Epithelial cell of esophagus (primary cell): ENCODE measurements around the gene PSMB2.

Experiments used
- DNase-seq: peaks from one replicate; pipeline ENCODE4 v3.0.0; 2010; ENCODE audit warnings: low read depth
- H3K4me3 ChIP-seq: 2 replicates; pipeline ENCODE4 v1.5.1; 2011; ENCODE audit warnings: mild to moderate bottlenecking, low read length, control low read depth
- TF ChIP-seq, protein P1 (sequence below): IDR thresholded peaks from 2 replicates; pipeline ENCODE4 v1.5.1; 2011; ENCODE audit warnings: low read depth, mild to moderate bottlenecking, low read length, control low read depth, inconsistent platforms; ENCODE audit not compliant: insufficient read depth; ENCODE audit errors: missing control alignments

PSMB2 gene

DNA sequence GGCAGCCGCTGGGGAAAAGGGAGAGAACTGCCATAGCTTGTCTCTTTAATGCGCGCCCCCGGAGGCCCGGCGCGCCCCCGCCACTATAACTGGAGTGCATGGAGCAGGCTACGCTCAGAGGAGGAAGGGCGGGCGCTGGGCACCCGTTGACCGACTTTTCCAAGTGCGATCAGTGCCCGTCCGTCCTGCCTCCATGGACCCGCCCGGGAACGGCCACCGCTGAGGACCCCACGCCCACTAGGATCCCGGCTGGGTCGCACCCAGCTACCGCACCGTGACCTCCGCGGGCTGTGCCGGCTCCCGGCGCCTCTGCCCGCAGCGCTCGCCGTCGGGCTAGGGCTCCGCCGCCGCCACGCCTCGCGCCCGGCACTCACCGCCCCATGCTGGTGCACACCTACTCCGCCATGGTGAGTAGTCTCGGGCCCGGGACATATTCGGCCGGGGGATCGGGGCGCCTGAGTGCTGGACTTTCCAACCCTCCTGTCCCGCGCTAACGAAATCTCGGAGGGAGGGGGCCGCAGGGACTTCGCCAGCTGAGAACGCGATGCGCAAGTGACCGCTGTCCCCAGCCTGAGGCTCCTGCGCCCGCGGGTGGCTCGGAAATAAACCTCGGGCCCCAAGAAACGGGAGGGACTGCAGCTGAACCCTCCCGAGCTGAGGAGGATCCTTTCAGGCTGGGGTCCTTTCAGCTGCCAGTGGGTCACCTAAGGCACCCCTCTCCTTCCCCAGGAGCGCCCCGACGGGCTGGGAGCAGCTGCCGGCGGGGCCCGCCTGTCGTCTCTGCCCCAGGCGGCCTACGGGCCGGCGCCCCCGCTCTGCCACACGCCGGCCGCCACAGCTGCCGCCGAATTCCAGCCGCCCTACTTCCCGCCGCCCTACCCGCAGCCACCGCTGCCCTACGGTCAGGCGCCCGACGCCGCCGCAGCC lies 67.9 kb downstream of the PSMB2 start, which contains the start of gene TFAP2E:
Gene TFAP2E (plus strand): TSS at position 117 of the 927 bp plus-strand sequence. CDS start 264 bp downstream, at position 381.
- H3K4me3 ChIP-seq: peak within 1 kb of the TSS; percentile 48
- TF ChIP-seq, protein P1, sequence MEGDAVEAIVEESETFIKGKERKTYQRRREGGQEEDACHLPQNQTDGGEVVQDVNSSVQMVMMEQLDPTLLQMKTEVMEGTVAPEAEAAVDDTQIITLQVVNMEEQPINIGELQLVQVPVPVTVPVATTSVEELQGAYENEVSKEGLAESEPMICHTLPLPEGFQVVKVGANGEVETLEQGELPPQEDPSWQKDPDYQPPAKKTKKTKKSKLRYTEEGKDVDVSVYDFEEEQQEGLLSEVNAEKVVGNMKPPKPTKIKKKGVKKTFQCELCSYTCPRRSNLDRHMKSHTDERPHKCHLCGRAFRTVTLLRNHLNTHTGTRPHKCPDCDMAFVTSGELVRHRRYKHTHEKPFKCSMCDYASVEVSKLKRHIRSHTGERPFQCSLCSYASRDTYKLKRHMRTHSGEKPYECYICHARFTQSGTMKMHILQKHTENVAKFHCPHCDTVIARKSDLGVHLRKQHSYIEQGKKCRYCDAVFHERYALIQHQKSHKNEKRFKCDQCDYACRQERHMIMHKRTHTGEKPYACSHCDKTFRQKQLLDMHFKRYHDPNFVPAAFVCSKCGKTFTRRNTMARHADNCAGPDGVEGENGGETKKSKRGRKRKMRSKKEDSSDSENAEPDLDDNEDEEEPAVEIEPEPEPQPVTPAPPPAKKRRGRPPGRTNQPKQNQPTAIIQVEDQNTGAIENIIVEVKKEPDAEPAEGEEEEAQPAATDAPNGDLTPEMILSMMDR: no peak
- DNase-seq: peak; percentile 59

- TF ChIP-seq, protein P1: no peak
- no peak overlapping the region for H3K4me3 ChIP-seq
- peak; percentile 70 for DNase-seq
Observed at GRCh38 chr1:35572296-35572695, 69.0 kb downstream of the PSMB2 start.

DNA sequence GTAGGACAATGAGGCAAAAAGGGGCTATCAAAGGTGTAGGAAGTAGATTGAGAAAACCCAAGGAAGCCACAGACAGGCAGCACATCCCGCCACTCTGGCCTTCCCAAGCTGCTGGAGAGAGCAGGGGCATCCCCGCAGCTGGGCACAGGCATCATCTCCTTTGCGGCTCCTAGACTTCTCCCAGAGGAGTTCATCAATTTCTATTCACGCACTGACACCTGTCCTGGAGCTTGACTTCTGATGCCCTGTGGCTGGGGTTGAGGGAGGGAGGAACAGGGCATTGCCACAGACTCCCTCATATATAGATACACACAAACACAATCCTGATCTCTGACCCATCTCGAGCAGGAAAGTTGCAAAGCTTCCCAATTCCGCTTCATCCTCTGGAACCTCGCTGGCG lies 70.1 kb downstream of the PSMB2 start:
- no peak for DNase-seq
- no peak overlapping the region for H3K4me3 ChIP-seq
- TF ChIP-seq, protein P1: no peak

GRCh38 chr1:35570589-35571137 lies 70.7 kb downstream of the PSMB2 start:
- H3K4me3 ChIP-seq: no peak overlapping the region
- DNase-seq: no peak
- TF ChIP-seq, protein P1: no peak

DNA sequence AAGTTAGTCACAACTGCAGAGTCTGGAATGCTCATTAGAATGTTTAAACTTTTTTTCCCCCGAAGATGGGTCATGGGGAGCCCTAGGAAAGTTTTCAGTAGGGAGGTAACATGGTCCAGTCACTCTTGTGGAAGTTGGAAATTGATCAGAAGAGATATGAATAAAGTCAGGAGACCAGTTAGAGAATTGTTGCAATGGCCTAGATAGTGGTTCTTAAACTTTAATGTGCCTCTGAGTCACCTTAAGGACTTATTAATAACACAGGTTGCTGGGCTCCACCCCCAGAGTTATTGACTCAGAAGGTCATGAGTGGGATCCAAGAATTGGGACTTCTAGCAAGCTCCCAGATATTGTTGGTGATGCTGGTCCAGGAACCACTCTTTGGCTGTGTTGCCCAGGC lies 71.4 kb downstream of the PSMB2 start:
- DNase-seq: peak; percentile 59
- TF ChIP-seq, protein P1: no peak
- H3K4me3 ChIP-seq: no peak overlapping the region

GRCh38 chr1:35568975-35569395 lies 72.3 kb downstream of the PSMB2 start:
- no peak overlapping the region for H3K4me3 ChIP-seq
- TF ChIP-seq, protein P1: peak; percentile 94
- peak; percentile 70 for DNase-seq
